Activated CD4-positive, alpha-beta T cell treated with anti-CD3 and anti-CD28 coated beads, Interleukin-2, amount 50 U/mL, for 48 hours (primary cell): Measurements from ENCODE around the gene HTT.

ENCODE experiments used
- DNase-seq, 2 experiments: peaks; one replicate each; pipeline ENCODE4 v3.0.0-alpha.2; 2020

Gene HTT

DNA sequence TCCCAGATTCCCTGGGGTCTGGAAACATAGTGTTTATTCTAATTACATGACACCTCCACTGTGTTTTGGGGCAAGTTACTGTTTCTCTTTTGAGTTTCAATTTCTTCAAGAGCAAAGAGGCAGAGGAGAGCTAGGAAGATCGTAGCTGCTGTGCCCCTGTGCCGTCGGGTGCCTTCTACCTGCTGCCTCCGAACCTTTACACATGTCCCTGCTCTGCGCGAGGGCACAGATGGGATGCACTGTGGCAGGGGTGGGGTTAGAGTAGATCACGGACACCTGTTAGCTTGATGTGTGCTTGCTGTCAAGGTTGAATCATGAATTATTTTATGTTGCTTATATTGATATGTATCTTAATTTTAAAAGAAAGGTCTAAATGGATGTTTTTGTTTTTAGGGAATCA lies 103.4 kb downstream of the HTT start:
- no peak for DNase-seq

DNA sequence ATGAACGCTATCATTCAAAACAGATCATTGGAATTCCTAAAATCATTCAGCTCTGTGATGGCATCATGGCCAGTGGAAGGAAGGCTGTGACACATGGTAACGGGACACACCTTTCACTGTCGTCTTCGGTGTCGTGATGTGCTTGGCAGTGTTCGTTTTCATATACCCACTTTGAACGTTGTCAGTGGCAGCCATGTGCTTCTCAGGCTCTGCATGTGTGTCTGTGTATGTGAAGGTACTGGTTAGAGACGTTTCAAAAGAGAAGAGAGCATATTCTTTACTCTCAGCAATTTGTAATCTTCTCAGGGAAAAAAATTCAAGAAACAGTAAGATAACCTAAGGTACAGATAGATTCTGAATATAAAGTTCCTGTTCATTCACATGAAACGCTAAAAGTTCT lies 103.9 kb downstream of the HTT start:
- no peak for DNase-seq

DNA sequence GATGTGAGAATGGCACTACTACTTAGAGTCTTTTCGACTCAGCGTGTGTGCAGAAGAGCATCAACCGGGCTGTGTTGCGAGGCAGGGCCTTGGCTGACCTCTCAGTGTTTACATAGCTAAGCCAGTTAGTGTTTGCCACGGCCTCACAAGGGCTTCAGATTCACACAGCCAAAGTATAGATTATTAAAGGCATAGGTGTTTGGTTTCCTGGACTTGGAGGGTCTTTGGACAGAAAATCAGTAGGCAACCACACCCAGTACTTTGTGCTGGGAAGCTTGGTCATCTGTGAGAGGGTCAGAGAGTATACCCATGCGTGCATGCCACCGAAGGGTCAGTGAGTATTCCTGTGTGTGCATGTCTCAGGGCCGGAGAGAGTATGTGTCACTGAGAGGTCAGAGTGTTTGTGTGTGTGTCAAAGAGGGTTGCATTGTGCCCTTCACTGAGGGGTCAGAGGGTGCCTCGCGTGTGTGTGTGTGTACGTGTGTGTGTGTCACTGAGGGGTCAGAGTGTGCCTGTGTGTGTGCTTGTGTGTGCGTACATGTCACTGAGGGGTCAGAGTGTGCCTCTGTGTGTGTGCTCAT lies 104.7 kb downstream of the HTT start:
- DNase-seq, result no peak

DNA sequence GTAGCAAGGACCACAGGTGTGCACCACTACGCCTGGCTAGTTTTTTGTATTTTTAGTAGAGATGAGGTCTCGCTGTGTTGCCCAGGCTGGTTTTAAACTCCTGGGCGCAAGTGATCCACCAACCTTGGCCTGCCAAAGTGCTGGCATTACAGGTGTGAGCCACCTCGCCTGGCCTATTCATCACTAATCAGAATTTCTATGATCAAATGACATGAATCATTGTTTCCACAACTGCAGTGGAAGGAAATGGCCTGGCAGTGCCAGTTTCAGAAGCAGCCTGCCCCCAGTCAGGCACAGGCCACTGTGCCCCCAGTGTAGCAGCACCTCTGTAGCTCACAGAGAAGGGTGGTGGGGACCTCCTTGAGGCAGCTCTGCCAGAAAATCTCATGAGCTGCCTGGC lies 108.5 kb downstream of the HTT start:
- DNase-seq, result no peak

DNA sequence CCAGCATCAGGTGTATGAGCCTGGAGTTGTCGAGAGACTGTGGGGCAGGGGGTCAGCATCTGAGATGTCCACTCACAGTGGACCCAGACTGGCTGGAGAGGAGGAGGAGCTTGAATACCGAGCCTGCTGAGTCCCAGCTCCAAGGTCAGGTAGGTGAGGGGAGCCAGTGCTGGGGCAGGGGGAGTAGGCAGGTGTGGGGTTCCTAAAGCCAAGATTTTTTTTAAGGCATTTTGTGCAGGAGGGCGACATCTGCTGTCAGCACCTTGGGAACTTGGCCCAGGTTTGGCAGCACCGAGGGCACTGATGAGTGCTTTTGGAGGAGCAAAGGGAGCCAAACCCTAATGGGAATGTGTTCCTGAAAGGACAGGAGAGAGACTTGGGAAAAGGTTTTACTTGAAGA lies 110.2 kb downstream of the HTT start:
- DNase-seq, result no peak

DNA sequence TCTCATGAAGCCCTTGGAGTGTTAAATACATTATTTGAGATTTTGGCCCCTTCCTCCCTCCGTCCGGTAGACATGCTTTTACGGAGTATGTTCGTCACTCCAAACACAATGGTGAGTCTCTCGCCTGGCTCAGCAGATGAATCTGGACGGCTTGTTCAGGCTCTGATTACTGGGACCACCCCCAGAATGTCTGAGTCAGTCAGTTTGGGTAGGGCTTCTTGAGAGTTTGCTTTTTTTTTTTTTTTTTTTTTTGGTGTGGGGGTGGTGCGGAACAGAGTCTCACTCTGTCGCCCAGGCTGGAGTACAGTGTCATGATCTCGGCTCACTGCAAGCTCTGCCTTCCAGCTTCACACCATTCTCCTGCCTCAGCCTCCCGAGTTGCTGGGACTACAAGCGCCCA lies 112.1 kb downstream of the HTT start:
- DNase-seq, result no peak

DNA sequence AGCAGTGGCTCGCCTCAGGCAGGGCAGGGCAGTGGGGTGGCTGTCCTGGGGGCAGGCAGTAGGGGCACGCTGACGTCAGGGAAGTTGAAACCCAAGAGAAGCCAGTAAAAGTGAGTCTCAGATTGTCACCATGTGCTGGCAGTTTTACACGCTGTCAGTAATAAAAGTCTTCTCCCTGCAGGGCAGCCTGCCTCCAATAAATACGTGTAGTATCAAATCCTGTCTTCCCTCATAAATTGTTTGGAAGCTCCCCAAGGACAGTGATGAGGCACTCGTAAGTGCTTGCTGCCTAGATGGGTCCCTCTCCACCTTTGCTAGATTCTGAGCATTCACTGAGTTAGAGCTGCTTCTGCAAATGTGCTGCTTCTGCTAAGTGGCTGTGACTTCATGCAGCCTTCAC lies 113.6 kb downstream of the HTT start:
- DNase-seq, result no peak

DNA sequence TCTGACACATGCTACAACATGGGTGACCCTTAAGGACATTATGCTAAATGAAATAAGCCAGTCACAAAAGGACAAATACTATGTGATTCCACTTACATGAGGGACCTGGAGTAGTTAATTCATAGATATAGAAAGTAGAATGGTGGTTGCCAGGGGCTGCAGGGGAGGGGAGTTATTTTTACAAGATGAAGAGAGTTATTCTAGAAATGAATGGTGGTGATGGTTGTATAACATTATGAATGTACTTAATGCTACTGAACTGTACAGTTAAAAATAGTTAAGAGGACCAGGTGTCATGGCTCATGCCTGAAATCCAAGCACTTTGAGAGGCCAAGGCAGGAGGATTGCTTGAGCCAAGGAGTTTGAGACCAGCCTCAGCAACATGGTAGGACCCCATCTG lies 115.0 kb downstream of the HTT start:
- DNase-seq, result no peak

DNA sequence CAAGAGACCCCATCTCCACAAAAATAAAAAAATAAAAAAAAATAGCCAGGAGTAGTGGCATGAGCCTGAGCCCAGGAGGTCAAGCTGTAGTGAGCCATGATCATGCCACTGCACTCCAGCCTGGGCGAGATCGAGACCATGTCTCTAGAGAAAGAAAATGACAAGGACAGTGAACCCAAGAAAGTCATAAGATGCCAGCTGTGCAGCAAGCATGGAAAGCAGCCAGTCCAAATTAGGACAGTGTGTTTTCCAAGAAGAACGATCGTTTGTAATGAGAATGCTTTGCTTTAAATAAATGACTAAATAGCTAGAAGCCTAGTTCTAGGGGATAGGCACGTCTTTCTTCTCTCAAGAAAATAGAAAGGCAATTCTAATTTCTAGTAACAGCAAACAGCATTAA lies 116.1 kb downstream of the HTT start:
- DNase-seq, result no peak

DNA sequence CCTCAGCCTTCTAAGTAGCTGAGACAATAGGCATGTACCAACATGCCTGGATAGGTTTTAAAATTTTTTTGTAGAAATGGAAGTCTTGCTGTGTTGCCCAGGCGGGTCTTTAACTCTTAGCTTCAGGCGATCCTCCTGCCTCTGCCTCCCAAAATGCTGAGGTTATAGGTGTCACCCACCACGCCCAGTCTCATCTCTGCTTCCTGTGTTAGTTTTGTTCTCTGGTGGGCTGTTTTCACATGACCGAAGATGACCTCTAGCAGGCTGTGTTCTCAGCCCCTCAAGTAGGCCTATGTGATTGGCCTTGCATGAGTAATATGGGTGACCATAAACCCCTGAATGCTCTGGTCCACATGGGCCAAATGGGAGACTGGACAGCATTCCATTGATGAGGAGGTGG lies 117.7 kb downstream of the HTT start:
- DNase-seq, result no peak

DNA sequence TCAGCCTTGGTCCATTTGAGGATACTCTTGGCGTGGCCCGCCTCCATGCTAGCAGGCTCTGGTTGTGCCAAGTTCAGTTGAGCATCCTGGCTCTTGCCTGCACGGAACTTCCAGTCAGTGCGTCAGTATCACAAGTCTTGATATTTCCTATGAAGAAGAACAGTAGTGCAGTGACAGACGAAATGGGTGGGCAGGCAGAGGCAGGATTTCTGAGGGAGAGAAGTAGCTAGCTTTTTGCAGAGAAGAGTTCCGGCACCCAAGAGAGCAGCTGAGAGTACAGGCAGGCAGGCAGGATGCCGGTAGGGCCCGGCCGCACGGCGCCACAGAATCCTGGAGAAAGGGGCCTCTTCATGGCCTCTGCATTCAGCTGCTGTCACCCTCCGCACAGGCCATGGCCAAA lies 118.3 kb downstream of the HTT start:
- no peak for DNase-seq

DNA sequence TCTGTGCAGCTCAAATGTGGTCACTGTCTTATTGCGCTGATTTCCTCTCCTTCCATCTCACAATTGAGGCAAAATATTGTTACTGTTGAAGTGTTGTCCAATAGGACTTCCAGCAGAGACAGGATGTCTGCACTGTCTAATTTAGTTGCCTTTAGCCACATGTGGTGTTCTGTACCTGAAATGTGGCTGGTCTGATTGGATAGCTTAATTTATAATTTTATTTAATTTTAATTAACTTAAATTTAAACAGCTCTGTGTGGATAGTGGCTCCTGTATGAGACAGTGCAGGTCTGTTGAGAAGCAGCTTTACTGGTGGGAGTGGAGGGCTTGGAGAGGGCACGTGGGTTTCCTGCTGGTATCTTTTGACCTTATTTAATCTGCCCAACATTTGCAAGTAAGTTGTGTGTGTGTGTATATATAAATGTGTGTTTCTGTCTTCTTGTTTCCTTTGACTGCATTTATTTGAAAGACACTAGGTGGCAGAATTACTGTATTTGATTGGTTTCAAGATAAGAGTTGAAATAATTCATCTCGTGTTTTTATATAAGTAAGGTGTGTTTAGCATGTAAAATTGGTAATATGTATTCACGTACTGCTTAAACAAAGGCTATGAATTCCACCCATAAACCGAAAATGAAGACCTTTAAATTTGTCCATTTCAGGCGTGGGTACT lies 119.2 kb downstream of the HTT start:
- no peak for DNase-seq

DNA sequence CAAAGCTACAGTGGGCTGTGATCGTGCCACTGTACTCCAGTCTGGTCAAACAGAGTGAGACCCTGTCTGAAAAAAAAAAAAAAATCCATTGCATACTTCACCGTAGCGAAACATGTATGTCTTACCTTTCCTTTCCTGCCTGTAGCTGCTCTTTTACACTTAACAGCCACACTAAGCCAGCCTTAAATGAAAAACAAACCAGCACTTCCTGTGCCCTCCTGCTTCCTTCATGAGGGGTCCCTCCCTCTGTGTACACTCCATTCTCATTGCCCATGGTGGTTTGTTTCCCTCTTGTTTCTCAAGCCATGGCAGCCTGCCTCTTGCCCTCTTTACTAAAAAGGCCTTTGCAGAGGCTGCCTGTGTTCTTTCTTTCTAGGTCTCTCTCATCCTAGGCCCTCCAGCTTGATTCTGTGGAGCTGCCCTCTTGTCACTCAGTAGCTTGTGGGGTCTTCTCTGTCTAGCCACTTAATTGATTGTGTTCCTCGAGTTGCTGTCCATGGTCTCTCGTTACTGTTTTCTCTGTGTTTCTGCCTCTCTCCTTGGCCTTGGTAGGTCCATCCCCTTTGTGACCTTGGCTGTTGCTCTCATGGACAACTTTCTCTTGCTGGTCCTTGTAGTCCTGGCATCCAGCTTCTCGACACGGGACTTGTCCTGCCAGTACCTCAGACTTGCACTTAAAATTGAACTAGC lies 122.3 kb downstream of the HTT start:
- DNase-seq, result no peak

DNA sequence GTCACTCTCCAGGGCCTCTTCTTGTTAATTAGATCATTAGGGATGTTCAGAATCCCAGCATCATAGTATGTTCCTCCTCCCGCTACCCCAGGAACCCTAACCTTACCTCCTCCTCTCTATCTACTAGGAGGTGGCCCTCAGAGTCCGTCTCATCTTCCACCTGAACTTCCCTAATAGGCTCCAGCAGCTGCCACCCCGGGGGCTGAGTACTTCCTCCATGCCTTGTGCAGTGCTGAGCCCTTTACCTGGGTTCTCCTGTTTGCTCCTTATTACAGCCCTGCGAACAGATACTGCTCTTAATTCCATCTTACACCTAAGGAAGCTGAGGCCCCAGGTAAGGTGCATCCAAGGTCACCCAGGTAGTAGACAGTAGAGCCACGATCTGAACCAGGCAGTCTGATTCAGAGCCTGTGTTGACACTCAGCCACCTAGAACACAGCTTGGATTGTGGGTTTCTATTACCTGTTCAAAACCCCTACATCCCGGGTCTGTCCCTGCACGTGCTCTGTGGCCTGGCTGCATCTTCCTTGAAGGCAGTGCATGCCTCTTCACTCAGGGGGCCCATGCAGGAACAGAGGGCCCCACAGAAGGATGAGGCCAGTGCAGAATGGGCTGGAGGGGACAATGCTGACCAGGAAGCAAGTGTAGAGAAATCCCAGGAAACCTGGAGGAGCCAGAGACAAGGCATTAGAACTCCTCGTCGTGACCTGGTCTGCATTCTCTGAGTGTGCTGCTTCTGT lies 123.1 kb downstream of the HTT start:
- no peak for DNase-seq

DNA sequence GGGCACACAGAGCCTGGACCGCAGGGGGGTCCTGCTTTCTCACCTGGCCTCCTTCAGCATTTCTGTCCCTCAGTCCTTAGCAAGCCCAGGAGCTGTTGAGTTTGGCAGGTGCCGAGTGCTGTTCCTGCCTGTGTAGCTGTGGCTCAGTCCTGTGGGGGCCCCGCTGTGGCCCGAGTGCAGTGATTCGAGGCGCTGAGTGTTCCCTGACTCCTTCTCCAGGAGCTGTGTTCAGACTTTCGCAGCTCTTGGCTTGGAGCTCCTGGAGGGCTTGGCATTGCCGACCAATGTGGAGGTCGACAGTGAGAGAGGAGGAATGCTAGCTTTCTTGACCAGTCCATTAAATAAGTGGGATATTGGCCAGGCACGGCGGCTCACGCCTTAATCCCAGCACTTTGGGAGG lies 124.4 kb downstream of the HTT start:
- DNase-seq, result no peak

DNA sequence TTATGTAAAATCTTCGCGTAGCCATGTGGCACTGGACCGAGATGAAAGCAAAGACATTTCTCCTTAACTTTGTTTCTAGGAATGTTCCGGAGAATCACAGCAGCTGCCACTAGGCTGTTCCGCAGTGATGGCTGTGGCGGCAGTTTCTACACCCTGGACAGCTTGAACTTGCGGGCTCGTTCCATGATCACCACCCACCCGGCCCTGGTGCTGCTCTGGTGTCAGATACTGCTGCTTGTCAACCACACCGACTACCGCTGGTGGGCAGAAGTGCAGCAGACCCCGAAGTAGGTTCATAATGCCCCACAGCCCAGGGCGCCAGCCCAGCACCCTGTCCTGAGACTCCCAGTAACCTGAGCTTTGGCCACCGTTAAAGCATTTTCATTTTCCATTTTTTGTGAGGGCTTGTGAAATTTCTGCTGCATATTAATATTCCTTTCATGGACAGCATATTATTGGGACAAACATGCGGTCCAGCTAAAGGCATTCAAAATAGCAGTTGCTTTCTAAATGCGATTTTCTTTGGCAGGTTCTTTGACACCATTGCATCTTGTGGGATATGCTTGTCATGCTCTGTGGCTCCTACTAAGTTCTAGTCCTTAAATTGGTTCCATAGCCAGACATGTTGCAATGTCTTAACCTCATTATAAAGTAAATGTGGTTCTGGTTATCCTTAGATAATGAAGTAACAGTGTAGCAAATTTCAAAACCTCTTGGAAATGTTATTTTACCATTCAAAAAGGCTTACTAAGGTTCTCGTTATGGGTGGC lies 125.4 kb downstream of the HTT start:
- no peak for DNase-seq

DNA sequence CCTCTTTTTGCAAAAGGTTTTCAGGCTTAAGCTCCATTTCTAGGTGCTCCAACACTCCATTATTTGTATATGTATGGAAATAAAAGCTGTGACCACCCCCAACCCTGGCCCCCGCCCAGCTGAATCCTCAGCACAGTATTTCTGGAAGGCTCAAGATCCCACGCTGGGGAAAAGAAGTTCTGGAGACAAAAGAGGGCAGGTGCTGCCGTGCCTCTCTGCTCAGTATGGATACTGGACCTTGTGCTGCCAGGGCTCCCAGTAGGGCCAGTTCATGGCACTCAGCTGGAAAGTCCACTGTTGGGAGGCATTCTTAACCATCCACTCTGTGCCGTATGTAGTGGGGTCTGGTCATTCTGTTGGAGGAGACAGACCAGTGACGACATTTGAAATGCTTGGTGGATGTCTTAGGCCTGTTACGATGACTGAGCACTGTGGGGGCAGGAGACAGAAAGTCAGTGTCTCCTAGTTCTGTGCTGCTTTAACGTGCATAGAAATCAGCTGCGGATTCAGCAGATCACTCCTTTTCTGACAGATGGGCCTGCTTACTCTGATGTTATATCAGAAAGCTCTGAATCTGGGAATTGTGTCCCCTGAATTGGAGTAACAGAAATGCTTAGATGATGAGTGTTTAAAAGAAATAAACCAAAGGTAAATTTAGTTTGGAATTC lies 126.1 kb downstream of the HTT start:
- DNase-seq, result no peak

DNA sequence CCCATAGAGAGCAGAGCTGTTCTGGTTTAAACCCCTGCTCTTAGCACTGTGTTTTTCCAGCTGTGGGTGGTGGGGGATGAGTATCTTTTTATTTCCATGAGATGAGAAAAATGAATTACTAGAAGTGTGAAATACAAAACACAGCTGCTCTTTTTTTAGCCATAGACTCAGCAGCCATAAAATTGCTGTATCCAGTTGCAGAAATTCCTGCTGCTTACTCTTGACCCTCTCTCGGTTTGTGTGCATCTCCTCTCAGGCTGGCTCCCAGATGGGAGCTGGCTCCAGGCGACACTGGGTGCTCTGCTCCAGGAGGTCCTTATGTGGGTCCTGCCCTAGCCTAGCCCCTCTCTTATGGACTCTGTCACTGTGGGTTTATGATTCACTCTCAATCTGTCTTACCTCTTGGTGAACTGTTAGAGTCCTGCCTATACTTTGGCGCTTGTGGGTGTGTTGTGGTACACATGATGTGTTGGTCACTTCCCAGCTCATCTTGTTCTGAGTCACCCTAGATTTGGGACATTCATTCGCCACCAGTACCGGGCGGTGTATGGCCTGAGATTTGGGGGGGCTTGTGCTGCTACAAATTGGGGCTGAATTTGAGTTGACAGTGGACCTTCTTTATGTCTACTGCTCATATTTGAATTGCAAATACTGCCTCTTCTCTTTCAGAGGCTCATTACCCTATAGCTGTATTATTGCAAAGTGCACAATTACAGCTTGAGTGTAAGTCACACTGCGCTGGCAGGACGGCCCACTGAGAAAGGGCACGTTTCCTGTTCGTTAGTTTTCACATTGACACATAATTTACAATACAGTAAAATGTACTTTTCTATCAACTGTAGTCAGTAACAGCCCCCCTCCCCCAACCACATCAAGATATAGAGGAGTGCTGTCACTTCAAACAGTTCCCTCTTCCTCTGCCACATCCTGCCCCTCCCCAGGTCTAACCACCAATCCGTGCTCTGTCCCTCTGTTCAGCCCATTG lies 127.5 kb downstream of the HTT start:
- peak; percentile 52 to 73 for DNase-seq

DNA sequence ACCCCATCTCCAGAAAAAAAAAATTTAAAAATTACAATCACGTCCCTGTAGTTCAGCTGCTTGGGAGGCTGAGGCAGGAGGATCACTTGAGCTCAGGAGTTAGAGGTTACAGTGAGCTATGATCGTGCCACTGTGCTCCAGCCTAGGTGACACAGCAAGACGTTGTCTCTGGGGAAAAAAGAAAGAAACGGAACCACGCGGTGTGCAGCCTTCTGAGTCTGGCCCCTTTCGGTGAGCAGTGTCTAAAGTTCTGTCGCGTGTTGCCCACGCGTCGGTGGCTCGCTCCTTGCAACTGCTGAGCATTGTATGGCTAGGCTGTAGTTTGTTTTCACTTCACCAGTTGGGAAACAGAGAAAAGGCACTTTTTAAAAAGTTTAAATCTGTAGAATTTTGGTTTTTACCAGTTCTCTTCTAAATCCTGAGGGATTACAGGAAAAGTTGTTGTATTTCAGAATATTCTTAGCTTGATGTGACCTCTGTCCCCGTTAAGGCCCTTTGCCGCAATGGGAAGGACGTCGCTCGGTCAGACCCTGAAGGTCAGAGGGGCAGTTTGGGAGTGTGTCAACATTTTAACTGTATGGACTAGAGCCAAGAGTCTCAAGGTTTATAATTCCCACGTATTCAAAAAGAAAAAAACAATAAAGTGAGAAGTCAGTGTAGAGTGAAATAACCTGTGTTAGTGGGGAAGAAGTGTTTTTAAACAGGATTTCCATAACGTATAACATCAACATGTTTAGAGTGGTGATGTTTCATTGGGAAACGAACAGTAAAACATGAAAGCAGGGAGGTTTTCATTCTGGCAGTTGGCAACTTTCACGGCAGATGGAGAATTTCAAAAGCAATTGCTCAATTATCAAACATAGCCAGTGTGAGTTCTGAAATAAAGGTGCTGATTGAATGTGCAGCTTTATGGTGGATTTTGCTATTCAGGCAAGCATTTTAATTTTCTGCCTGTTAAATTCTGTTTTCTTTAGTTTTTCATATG lies 128.6 kb downstream of the HTT start:
- peak; percentile 39 to 48 for DNase-seq

DNA sequence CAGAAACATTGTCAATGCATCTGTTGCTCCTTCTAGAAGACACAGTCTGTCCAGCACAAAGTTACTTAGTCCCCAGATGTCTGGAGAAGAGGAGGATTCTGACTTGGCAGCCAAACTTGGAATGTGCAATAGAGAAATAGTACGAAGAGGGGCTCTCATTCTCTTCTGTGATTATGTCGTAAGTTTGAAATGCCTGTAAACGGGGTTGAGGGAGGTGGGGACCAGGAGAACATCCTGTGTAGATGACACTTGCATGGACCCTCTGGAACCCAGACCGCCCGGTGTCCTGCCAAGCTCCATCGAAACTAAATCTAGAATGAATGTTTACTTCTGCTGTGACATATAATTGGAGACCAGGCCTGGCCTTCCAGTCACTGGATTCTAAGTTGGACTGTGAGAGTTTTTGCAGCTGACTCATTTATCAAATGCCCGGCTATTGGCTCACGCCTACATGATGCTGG lies 129.5 kb downstream of the HTT start:
- DNase-seq, result no peak
